Activated CD4-positive, alpha-beta T cell treated with anti-CD3 and anti-CD28 coated beads, Interleukin-2, amount 10 ng/mL, durations not matched to agents 24 days and 14 days (primary cell): Measurements from ENCODE around the gene AK8. TPM values are rescaled to one million over a fixed set of nuclear protein-coding genes. Genes with fewer than 3 reads are reported as not detected.
A peak's percentile ranks its signal among the peaks of the same experiment; 100 is the strongest.
"Not testable (repeated sequence)": the region's sequence is repeated elsewhere in the genome, so short reads cannot be mapped to it uniquely, and the experiment has no call there.

Experiments
- DNase-seq: peaks from one replicate; pipeline ENCODE4 v3.0.0; 2022
- H3K27ac Mint-ChIP-seq: one replicate; pipeline ENCODE4 v1.8.0; 2022; ENCODE audit warnings: mild to moderate bottlenecking, mixed read lengths
- H3K27me3 Mint-ChIP-seq: one replicate; pipeline ENCODE4 v1.8.0; 2022; ENCODE audit warnings: mixed read lengths
- H3K36me3 Mint-ChIP-seq: one replicate; pipeline ENCODE4 v1.8.0; 2022; ENCODE audit warnings: low read depth, mild to moderate bottlenecking, mixed read lengths
- H3K4me1 Mint-ChIP-seq: one replicate; pipeline ENCODE4 v1.8.0; 2021; ENCODE audit warnings: mixed read lengths
- H3K4me3 Mint-ChIP-seq: one replicate; pipeline ENCODE4 v1.8.0; 2022; ENCODE audit warnings: mild to moderate bottlenecking, moderate library complexity, mixed read lengths
- H3K9me3 Mint-ChIP-seq: one replicate; pipeline ENCODE4 v1.8.0; 2021; ENCODE audit warnings: mixed read lengths
- intact Hi-C: fragments of 100-400 bp; cut with micrococcal nuclease; formaldehyde crosslinking; loops from one replicate; pipeline ENCODE4 v1.15.1; 2023
- total RNA-seq: library from RNA; stranded (reverse); gene quantifications from 2 replicates; pipeline ENCODE4 v1.2.3, GENCODE V29; 2022

AK8 gene
- total RNA-seq, 1 donor from 2014 or later = not detected

- Mint-ChIP-seq H3K27me3 (peaks cover 30% of the 10 kb centered on the region), H3K36me3 (no peaks in the 10 kb centered on the region), H3K9me3 (peaks cover 5% of the 10 kb centered on the region), H3K4me1 (peaks cover 15% of the 10 kb centered on the region), H3K27ac (no peak overlapping the region), H3K4me3 (no peak overlapping the region)
- DNase-seq = no peak
- intact Hi-C loops = no loop called here
Observed at GRCh38 chr9:132782037-132782436, 96.0 kb downstream of the AK8 start.

GRCh38 chr9:132780230-132781007, 97.7 kb downstream of the AK8 start:
- H3K4me1 Mint-ChIP-seq = peaks cover 15% of the 10 kb centered on the region
- peaks cover 5% of the 10 kb centered on the region for H3K9me3 Mint-ChIP-seq
- H3K4me3 Mint-ChIP-seq = peak overlapping the region; percentile 54
- peaks cover 21% of the 10 kb centered on the region for H3K27me3 Mint-ChIP-seq
- H3K36me3 Mint-ChIP-seq = no peaks in the 10 kb centered on the region
- no peak for DNase-seq
- intact Hi-C loops = loop anchor here (1.0 kb wide), 1 partner anchor 11 kb away; no protein-coding TSS in a partner anchor
- H3K27ac Mint-ChIP-seq = peak overlapping the region; percentile 81

DNA sequence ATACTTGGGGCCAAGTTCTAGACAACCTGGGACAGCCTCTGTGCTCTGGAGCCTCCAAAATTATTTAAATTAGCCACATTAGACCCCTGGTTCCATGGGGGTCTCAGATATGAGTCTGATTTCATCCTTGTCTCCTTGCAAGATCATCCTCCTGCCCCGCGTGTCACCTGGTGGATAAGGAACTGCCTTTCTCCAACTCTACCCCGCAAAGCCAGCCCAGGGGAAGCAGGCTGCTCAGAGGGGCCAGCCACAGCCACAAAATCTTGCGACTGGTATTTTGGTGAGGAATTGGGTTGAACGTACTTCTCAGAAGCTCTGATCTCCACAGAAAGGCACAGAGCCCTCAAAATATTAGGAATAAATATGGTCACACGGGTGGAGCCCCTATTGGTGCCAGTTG, 101.2 kb downstream of the AK8 start:
- Mint-ChIP-seq H3K9me3 (peaks cover 11% of the 10 kb centered on the region), H3K4me1 (peaks cover 31% of the 10 kb centered on the region), H3K4me3 (no peak overlapping the region), H3K36me3 (no peaks in the 10 kb centered on the region), H3K27ac (no peak overlapping the region), H3K27me3 (peaks cover 8% of the 10 kb centered on the region)
- DNase-seq = no peak
- intact Hi-C loops = no loop called here

- DNase-seq = no peak
- H3K27me3 Mint-ChIP-seq = peaks cover 8% of the 10 kb centered on the region
- intact Hi-C loops = no loop called here
- peaks cover 33% of the 10 kb centered on the region for H3K4me1 Mint-ChIP-seq
- H3K27ac Mint-ChIP-seq = no peak overlapping the region
- H3K9me3 Mint-ChIP-seq = peaks cover 11% of the 10 kb centered on the region
- no peak overlapping the region for H3K4me3 Mint-ChIP-seq
- H3K36me3 Mint-ChIP-seq = peaks cover 2% of the 10 kb centered on the region
Observed at GRCh38 chr9:132776268-132776667, 101.8 kb downstream of the AK8 start.

DNA sequence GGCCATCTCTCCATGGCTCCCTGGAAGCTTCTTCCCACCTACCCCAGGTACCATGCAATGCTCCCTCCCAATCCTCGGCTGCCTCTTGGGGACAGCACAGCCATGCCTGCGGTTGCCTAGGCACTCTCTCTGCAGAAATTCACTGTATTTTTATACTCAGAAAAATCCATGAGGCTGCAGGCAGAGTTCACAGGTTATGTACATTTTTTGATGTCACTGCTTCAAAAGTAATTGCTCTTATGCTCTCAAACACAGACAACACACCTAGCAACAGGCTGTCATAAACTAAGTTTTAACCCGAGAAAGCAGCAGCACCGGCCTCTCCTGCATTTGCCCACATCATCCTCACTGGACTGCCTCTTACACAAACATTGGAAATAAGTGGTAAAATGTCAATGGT, 102.4 kb downstream of the AK8 start:
- Mint-ChIP-seq H3K27ac (no peak overlapping the region), H3K4me1 (peaks cover 31% of the 10 kb centered on the region), H3K4me3 (no peak overlapping the region), H3K9me3 (peaks cover 11% of the 10 kb centered on the region), H3K36me3 (peaks cover 2% of the 10 kb centered on the region), H3K27me3 (peaks cover 7% of the 10 kb centered on the region)
- DNase-seq = no peak
- intact Hi-C loops = no loop called here

- Mint-ChIP-seq H3K27ac (no peak overlapping the region), H3K27me3 (peaks cover 4% of the 10 kb centered on the region), H3K4me3 (no peak overlapping the region), H3K9me3 (peaks cover 9% of the 10 kb centered on the region), H3K4me1 (peaks cover 23% of the 10 kb centered on the region), H3K36me3 (peaks cover 3% of the 10 kb centered on the region)
- intact Hi-C loops = no loop called here
- no peak for DNase-seq
Observed at GRCh38 chr9:132774886-132775285, 103.2 kb downstream of the AK8 start.

DNA sequence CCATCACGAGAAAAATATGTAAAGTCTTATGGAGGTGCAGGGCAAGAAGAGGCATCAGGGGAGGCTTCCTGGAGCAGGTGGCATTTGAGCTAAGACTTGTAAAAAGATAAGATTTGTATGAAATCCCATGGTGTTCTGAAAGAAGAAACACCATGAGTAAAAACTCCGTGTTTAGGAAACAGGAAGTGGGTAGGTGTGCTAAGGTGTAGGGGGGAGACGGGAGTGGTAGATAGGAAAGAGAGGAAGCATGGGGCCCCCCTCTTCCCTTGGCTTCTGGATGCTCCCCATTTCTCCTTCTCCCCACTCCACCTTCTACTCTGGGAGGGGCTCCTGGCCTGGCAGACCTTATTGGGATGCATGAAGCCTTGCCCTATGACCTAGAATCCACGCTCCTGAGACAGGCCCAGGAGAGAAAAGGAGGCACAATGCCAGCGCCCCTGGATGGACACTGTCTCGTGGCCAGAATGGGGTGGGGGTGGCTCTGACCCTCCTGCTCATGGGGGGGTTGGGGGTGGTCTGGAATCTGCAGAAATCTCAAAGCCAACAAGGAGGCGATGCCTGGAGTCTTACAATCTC, 104.2 kb downstream of the AK8 start:
- Mint-ChIP-seq H3K27ac (no peak overlapping the region), H3K4me3 (no peak overlapping the region), H3K36me3 (peaks cover 6% of the 10 kb centered on the region), H3K27me3 (peaks cover 1% of the 10 kb centered on the region), H3K4me1 (peaks cover 21% of the 10 kb centered on the region), H3K9me3 (peaks cover 6% of the 10 kb centered on the region)
- no peak for DNase-seq
- intact Hi-C loops = no loop called here

GRCh38 chr9:132773093-132773492, 105.0 kb downstream of the AK8 start:
- Mint-ChIP-seq H3K4me3 (no peak overlapping the region), H3K4me1 (peaks cover 24% of the 10 kb centered on the region), H3K27ac (peak overlapping the region; percentile 0), H3K36me3 (peaks cover 6% of the 10 kb centered on the region), H3K27me3 (peaks cover 1% of the 10 kb centered on the region), H3K9me3 (peaks cover 6% of the 10 kb centered on the region)
- DNase-seq = no peak
- intact Hi-C loops = no loop called here

DNA sequence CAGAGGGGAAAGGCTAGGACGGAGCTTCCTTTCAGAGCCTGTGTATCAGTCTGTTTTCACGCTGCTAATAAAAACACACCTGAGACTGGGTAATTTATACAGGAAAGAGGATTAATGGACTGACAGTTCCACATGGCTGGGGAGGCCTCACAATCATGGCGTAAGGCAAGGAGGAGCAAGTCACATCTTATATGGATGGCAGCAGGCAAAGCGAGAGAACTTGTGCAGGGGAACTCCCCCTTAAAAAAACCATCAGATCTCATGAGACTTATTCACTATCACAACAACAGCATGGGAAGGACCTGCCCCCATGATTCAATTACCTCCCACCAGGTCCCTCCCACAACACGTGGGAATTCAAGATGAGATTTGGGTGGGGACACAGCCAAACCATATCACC, 106.3 kb downstream of the AK8 start:
- H3K9me3 Mint-ChIP-seq, H3K27ac Mint-ChIP-seq, H3K27me3 Mint-ChIP-seq, DNase-seq, H3K36me3 Mint-ChIP-seq, intact Hi-C loops: not testable (repeated sequence)
- Mint-ChIP-seq H3K4me3 (peak overlapping the region; percentile 19), H3K4me1 (peaks cover 27% of the 10 kb centered on the region)

DNA sequence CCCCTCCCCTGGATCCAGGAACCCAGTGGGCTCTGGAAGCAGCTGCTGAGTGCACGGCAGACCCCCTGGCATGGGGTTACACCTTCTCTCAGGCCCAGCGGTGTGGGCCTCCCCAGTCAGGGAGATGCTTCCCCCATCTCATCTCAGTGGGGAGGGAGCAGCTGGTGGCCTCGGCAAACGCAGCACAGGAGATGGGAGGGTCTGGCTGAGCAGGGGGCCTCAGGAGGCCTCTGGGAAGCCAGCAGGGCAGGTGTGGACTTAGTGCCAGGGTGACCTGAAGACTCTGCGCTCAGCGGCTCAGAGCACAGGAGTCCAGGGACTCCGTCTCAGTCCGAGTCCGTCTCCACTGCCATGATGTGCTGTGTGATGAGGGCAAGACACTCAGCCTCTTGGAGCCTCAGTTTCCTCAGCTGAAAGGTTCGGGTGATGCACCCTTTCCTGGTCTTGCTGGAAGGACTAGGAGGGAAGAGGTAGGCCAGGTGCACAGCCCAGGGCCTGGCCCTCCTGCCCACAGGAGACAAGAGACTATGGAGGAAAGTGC, 107.2 kb downstream of the AK8 start:
- peaks cover 27% of the 10 kb centered on the region for H3K4me1 Mint-ChIP-seq
- DNase-seq = no peak
- intact Hi-C loops = no loop called here
- peaks cover 10% of the 10 kb centered on the region for H3K27me3 Mint-ChIP-seq
- H3K27ac Mint-ChIP-seq = peak overlapping the region; percentile 99
- peak overlapping the region; percentile 98 for H3K4me3 Mint-ChIP-seq
- H3K9me3 Mint-ChIP-seq = peaks cover 6% of the 10 kb centered on the region
- peaks cover 6% of the 10 kb centered on the region for H3K36me3 Mint-ChIP-seq

- Mint-ChIP-seq H3K27me3 (peaks cover 15% of the 10 kb centered on the region), H3K36me3 (peaks cover 6% of the 10 kb centered on the region), H3K4me3 (peak overlapping the region; percentile 98), H3K27ac (peak overlapping the region; percentile 99), H3K4me1 (peaks cover 27% of the 10 kb centered on the region), H3K9me3 (peaks cover 6% of the 10 kb centered on the region)
- DNase-seq = peak; percentile 93
- intact Hi-C loops = loop anchor here (1.0 to 2.0 kb wide), 3 partner anchors 10 to 99 kb away; partner anchors contain the start of gene GTF3C4
Observed at GRCh38 chr9:132769906-132770769, 107.9 kb downstream of the AK8 start.

DNA sequence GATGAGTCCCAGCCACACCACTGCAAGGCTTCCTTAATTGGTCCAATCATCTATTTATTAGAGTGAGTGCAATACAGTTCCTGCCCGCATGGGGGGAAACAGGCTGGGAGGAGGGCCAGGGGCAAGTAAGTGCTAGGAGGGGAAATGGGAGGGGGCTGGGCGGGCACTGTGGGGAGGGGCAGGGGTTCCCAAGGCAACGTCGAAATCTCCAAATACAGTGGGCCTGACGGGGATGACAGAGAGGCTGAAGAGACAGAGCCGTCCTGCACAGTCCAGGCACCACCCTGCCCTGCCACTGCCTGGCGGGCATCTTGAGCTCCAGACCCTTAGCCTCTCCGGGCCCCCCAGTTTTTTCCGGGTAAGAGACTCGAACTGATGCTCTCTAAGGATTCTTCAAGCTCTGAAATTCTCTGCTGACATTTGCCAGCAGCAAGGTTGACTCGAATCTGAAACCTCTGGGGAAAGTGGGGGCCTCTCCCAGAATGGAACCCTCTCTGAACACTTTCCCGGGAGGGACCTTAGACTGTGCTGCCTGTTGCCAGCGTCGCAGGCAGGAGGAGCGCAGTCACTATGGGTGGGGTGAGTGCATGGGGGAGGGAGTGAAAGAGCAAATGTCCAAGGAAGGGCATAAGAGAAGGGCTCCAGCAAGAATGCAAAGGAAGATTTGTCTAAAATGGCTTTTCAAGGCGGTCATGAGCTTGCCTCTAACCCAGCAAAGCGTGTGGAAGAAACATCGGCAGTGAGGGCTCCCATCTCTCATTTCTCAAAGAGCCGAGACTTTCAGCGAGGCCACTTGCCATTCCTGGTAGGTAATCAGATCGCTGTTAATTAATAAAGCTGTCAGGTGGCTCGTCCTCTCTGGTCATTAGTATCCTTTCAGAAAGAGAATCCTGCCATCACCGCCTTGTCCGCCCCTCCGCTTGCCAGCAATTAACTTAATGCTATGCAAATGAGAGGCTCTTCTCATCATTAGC, 108.9 kb downstream of the AK8 start:
- peak; percentile 88 for DNase-seq
- H3K4me1 Mint-ChIP-seq = peaks cover 24% of the 10 kb centered on the region
- H3K27ac Mint-ChIP-seq = peak overlapping the region; percentile 99
- intact Hi-C loops = loop anchor here (1.0 to 2.0 kb wide), 3 partner anchors 11 to 98 kb away; partner anchors contain the start of gene GTF3C4
- H3K9me3 Mint-ChIP-seq = peaks cover 6% of the 10 kb centered on the region
- peak overlapping the region; percentile 98 for H3K4me3 Mint-ChIP-seq
- peaks cover 22% of the 10 kb centered on the region for H3K27me3 Mint-ChIP-seq
- H3K36me3 Mint-ChIP-seq = peaks cover 6% of the 10 kb centered on the region

DNA sequence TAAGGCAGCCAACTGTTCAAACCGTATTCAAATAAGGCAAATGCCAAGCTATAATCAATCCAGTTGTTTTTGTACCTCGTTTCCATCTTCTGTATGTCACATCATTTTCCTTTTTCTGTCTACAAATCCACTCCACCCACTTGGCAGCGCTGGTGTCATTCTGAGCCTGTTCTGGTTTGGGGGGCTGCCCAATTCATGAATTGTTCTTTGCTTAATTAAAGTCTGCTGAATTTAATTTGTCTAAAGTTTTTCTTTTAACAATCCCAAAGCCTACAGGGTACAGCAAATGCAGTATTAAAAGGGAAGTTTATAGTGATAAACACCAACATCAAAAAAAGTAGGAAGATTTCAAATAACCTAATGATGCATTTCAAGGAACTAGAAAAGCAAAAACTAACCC, 114.5 kb downstream of the AK8 start:
- no peak for DNase-seq
- H3K27me3 Mint-ChIP-seq = peaks cover 55% of the 10 kb centered on the region
- H3K9me3 Mint-ChIP-seq = no peaks in the 10 kb centered on the region
- H3K36me3 Mint-ChIP-seq = no peaks in the 10 kb centered on the region
- peaks cover 3% of the 10 kb centered on the region for H3K4me1 Mint-ChIP-seq
- H3K4me3 Mint-ChIP-seq = no peak overlapping the region
- intact Hi-C loops = no loop called here
- no peak overlapping the region for H3K27ac Mint-ChIP-seq
